Neutrophil (primary cell): ENCODE results near the gene ITGA1.

Source experiments
- H3K27ac ChIP-seq: fragments of 200-600 bp; sonication (generic); 2 replicates; pipeline ENCODE4 v1.5.1; 2016; ENCODE audit warnings: mild to moderate bottlenecking, moderate library complexity
- H3K27me3 ChIP-seq: fragments of 200-600 bp; sonication (generic); 2 replicates; pipeline ENCODE4 v1.6.0; 2016; ENCODE audit warnings: mild to moderate bottlenecking
- H3K36me3 ChIP-seq: fragments of 200-600 bp; sonication (generic); 2 replicates; pipeline ENCODE4 v1.5.1; 2017
- H3K4me1 ChIP-seq, 2 experiments: fragments of 200-600 bp in 1 of 2; sonication (generic) in 1 of 2; 1 replicate in 1 of 2; 2 replicates in 1 of 2; pipeline versions ENCODE4 v1.5.1 to v1.6.1; 2013 to 2016; ENCODE audit warnings: low read depth in 1 of 2, low read length in 1 of 2, mild to moderate bottlenecking in 1 of 2, moderate library complexity in 1 of 2; ENCODE audit not compliant: control insufficient read depth in 1 of 2, insufficient read depth in 1 of 2
- H3K4me3 ChIP-seq, 2 experiments: fragments of 200-600 bp in 1 of 2; sonication (generic) in 1 of 2; 1 replicate in 1 of 2; 2 replicates in 1 of 2; pipeline ENCODE4 v1.5.1; 2013 to 2016; ENCODE audit warnings: low read depth in 1 of 2, low read length in 1 of 2, mild to moderate bottlenecking in 1 of 2, moderate library complexity in 1 of 2
- H3K9me3 ChIP-seq: fragments of 200-600 bp; sonication (generic); 2 replicates; pipeline ENCODE4 v1.5.1; 2016
- TF ChIP-seq, protein P1 (sequence below): fragments of 200-600 bp; sonication (generic); IDR thresholded peaks from 2 replicates; pipeline ENCODE4 v1.5.1; 2016; ENCODE audit warnings: antibody characterized with exemption

ITGA1 gene

DNA sequence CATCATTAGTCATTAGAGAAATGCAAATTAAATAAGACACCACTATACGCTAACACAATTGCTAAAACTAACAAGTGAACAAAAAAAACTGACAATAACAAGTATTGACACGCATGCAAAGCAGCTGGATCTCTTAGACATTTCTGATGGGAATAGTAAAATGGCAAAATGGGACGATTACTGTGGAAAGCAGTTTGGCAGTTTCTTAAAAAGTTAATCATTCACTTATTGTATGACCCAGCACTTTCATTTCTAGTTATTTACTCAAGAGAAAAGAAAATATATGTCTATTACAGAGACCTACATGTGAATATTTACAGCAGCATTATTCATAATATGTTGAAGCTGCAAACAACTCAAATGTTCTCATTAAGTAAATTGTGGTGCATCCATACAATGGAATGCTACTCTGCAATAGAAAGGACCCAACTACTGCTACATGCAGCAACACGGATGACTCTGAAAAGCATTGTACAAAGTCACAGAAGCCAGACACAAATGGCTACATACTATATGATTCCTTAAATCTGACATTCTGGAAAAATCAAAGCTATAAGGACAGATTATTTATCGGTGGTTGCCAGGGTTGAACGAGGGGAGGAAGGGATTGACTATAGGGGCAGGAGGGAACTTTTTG, 104.6 kb downstream of the ITGA1 start:
- Histone ChIP-seq H3K27me3 (no peaks in the 10 kb centered on the region), H3K4me3 (no peak overlapping the region), H3K9me3 (no peaks in the 10 kb centered on the region), H3K4me1 (no peaks in the 10 kb centered on the region), H3K36me3 (no peaks in the 10 kb centered on the region), H3K27ac (no peak overlapping the region)
- TF ChIP-seq, protein P1, sequence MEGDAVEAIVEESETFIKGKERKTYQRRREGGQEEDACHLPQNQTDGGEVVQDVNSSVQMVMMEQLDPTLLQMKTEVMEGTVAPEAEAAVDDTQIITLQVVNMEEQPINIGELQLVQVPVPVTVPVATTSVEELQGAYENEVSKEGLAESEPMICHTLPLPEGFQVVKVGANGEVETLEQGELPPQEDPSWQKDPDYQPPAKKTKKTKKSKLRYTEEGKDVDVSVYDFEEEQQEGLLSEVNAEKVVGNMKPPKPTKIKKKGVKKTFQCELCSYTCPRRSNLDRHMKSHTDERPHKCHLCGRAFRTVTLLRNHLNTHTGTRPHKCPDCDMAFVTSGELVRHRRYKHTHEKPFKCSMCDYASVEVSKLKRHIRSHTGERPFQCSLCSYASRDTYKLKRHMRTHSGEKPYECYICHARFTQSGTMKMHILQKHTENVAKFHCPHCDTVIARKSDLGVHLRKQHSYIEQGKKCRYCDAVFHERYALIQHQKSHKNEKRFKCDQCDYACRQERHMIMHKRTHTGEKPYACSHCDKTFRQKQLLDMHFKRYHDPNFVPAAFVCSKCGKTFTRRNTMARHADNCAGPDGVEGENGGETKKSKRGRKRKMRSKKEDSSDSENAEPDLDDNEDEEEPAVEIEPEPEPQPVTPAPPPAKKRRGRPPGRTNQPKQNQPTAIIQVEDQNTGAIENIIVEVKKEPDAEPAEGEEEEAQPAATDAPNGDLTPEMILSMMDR: no peak

DNA sequence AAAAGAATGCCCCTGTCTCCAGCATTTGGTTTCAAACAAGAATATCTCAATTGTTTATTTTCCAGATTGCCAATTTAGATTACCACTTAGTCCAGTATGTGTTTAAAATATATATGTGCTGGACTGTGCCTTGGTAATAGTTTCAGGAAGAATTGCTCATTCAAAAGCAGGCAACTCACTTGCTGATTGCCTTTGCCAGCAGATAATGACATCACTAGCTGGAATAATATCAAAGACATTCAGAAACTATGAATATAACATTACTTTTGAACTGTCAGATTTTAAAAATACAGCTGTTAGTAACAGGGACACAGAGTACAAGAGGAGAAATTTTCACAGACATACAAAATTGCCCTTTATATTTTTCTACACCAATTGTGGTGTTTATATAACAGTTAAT, 105.4 kb downstream of the ITGA1 start:
- TF ChIP-seq, protein P1: no peak
- no peaks in the 10 kb centered on the region for H3K27me3 ChIP-seq
- H3K9me3 ChIP-seq: no peaks in the 10 kb centered on the region
- H3K4me1 ChIP-seq: no peaks in the 10 kb centered on the region
- H3K4me3 ChIP-seq: no peak overlapping the region
- H3K36me3 ChIP-seq: no peaks in the 10 kb centered on the region
- H3K27ac ChIP-seq: no peak overlapping the region

DNA sequence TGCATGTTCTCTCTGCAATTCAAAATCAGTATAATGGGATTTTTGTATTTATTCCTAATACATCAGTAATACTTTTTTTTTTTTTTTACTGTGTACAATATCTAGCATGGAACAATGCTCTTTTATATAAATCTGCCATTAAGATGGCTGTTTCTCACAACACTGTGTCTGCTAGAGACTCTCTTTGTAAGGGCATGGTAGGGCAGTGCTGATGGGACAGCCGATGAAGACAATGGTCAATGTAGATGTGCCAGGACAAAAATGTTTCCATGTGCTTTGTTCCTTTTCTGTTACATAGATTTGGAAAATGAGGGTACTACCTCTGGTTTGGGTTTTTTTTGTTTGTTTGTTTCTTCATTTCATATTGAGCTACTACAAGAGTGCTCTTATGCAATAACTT, 106.1 kb downstream of the ITGA1 start:
- Histone ChIP-seq H3K27ac (no peak overlapping the region), H3K9me3 (no peaks in the 10 kb centered on the region), H3K4me1 (no peaks in the 10 kb centered on the region), H3K27me3 (no peaks in the 10 kb centered on the region), H3K36me3 (no peaks in the 10 kb centered on the region), H3K4me3 (no peak overlapping the region)
- TF ChIP-seq, protein P1: no peak

- TF ChIP-seq, protein P1: no peak
- Histone ChIP-seq H3K27me3 (no peaks in the 10 kb centered on the region), H3K4me1 (no peaks in the 10 kb centered on the region), H3K36me3 (no peaks in the 10 kb centered on the region), H3K9me3 (no peaks in the 10 kb centered on the region), H3K4me3 (no peak overlapping the region), H3K27ac (no peak overlapping the region)
Measured at GRCh38 chr5:52894451-52894850, 106.7 kb downstream of the ITGA1 start.

DNA sequence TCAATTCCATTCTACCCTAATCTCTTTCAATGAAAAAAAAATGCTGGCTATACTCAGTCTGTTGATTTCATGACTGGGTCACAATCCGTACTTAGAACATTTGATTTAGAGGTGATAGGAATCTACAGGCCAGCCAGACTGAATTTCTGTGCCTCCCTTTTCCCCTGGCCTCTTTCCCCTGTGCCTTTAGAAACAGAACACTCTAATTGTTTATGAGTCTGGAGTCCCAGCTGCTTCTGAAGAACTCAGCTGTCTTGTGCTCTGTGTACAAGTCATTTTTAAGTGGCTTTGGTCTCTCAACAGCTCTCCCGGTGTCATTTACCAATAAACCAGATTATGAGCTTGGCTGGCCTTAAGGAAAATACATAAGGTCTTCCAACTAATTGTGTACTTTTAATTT, 107.4 kb downstream of the ITGA1 start:
- H3K36me3 ChIP-seq: no peaks in the 10 kb centered on the region
- H3K4me1 ChIP-seq: no peaks in the 10 kb centered on the region
- TF ChIP-seq, protein P1: no peak
- H3K4me3 ChIP-seq: no peak overlapping the region
- no peaks in the 10 kb centered on the region for H3K27me3 ChIP-seq
- no peaks in the 10 kb centered on the region for H3K9me3 ChIP-seq
- no peak overlapping the region for H3K27ac ChIP-seq
